ENCODE measurements around the gene PLEKHA3. TPM values are rescaled to one million over a fixed set of nuclear protein-coding genes. Genes with fewer than 3 reads are reported as not detected.

PLEKHA3 gene
- total and polyA plus RNA-seq, 2 donors = 15.0 to 20.2 TPM

- 95% methylated on average over 6 of the region's 6 CpGs for WGBS
- DNase-seq (ENCODE audit: extremely low spot score) = no peak
- Histone ChIP-seq H3K36me3 (ENCODE audit: insufficient read depth) (peaks cover 3% of the 10 kb centered on the region), H3K4me1 (ENCODE audit: insufficient read depth) (no peaks in the 10 kb centered on the region), H3K4me3 (ENCODE audit: low read depth, low read length) (no peak overlapping the region), H3K27ac (ENCODE audit: low read depth) (no peak overlapping the region)
Observed at GRCh38 chr2:178491612-178492011, 11.4 kb downstream of the PLEKHA3 start.

- no peaks in the 10 kb centered on the region for H3K4me1 ChIP-seq (ENCODE audit: insufficient read depth)
- no peak overlapping the region for H3K4me3 ChIP-seq (ENCODE audit: low read depth, low read length)
- no peak overlapping the region for H3K27ac ChIP-seq (ENCODE audit: low read depth)
- WGBS = 72% methylated on average over 4 of the region's 4 CpGs
- H3K36me3 ChIP-seq (ENCODE audit: insufficient read depth) = peaks cover 9% of the 10 kb centered on the region
- DNase-seq (ENCODE audit: extremely low spot score) = no peak
Observed at GRCh38 chr2:178496049-178496448, 15.8 kb downstream of the PLEKHA3 start.

- H3K27ac ChIP-seq (ENCODE audit: low read depth) = no peak overlapping the region
- no peak overlapping the region for H3K4me3 ChIP-seq (ENCODE audit: low read depth, low read length)
- no peaks in the 10 kb centered on the region for H3K4me1 ChIP-seq (ENCODE audit: insufficient read depth)
- H3K36me3 ChIP-seq (ENCODE audit: insufficient read depth) = peaks cover 11% of the 10 kb centered on the region
- no peak for DNase-seq (ENCODE audit: extremely low spot score)
Observed at GRCh38 chr2:178498137-178498536, 17.9 kb downstream of the PLEKHA3 start.

- no peaks in the 10 kb centered on the region for H3K4me1 ChIP-seq (ENCODE audit: insufficient read depth)
- H3K4me3 ChIP-seq (ENCODE audit: low read depth, low read length) = no peak overlapping the region
- 98% methylated on average over 3 of the region's 3 CpGs for WGBS
- no peak for DNase-seq (ENCODE audit: extremely low spot score)
- H3K36me3 ChIP-seq (ENCODE audit: insufficient read depth) = peaks cover 11% of the 10 kb centered on the region
- no peak overlapping the region for H3K27ac ChIP-seq (ENCODE audit: low read depth)
Observed at GRCh38 chr2:178499640-178500039, 19.4 kb downstream of the PLEKHA3 start.

GRCh38 chr2:178502751-178503150, 22.5 kb downstream of the PLEKHA3 start:
- Histone ChIP-seq H3K36me3 (ENCODE audit: insufficient read depth) (peaks cover 4% of the 10 kb centered on the region), H3K4me1 (ENCODE audit: insufficient read depth) (no peaks in the 10 kb centered on the region), H3K27ac (ENCODE audit: low read depth) (no peak overlapping the region), H3K4me3 (ENCODE audit: low read depth, low read length) (no peak overlapping the region)
- DNase-seq (ENCODE audit: extremely low spot score) = no peak
- 96% methylated on average over 4 of the region's 4 CpGs for WGBS

GRCh38 chr2:178506101-178506500, 25.8 kb downstream of the PLEKHA3 start:
- no peak for DNase-seq (ENCODE audit: extremely low spot score)
- peaks cover 2% of the 10 kb centered on the region for H3K36me3 ChIP-seq (ENCODE audit: insufficient read depth)

GRCh38 chr2:178506524-178506923, 26.3 kb downstream of the PLEKHA3 start:
- no peak overlapping the region for H3K27ac ChIP-seq (ENCODE audit: low read depth)
- H3K36me3 ChIP-seq (ENCODE audit: insufficient read depth) = peaks cover 2% of the 10 kb centered on the region
- H3K4me1 ChIP-seq (ENCODE audit: insufficient read depth) = no peaks in the 10 kb centered on the region
- H3K4me3 ChIP-seq (ENCODE audit: low read depth, low read length) = no peak overlapping the region
- no peak for DNase-seq (ENCODE audit: extremely low spot score)
- WGBS = 93% methylated on average over 2 of the region's 2 CpGs

More at GRCh38 chr2:178506101-178506500, 25.8 kb downstream of the PLEKHA3 start:
- Histone ChIP-seq H3K4me1 (ENCODE audit: insufficient read depth) (no peaks in the 10 kb centered on the region), H3K4me3 (ENCODE audit: low read depth, low read length) (no peak overlapping the region), H3K27ac (ENCODE audit: low read depth) (no peak overlapping the region)
- 96% methylated on average over 1 of the region's 1 CpG for WGBS

GRCh38 chr2:178506949-178507348, 26.7 kb downstream of the PLEKHA3 start:
- no peaks in the 10 kb centered on the region for H3K4me1 ChIP-seq (ENCODE audit: insufficient read depth)
- peaks cover 2% of the 10 kb centered on the region for H3K36me3 ChIP-seq (ENCODE audit: insufficient read depth)
- H3K27ac ChIP-seq (ENCODE audit: low read depth) = no peak overlapping the region
- no peak overlapping the region for H3K4me3 ChIP-seq (ENCODE audit: low read depth, low read length)
- 90% methylated on average over 1 of the region's 1 CpG for WGBS
- DNase-seq (ENCODE audit: extremely low spot score) = no peak

GRCh38 chr2:178508646-178509045, 28.4 kb downstream of the PLEKHA3 start:
- WGBS = 96% methylated on average over 2 of the region's 2 CpGs
- no peak overlapping the region for H3K27ac ChIP-seq (ENCODE audit: low read depth)
- H3K36me3 ChIP-seq (ENCODE audit: insufficient read depth) = no peaks in the 10 kb centered on the region

GRCh38 chr2:178510384-178510783, 30.1 kb downstream of the PLEKHA3 start:
- H3K4me1 ChIP-seq (ENCODE audit: insufficient read depth) = no peaks in the 10 kb centered on the region
- H3K27ac ChIP-seq (ENCODE audit: low read depth) = no peak overlapping the region
- WGBS = 91% methylated on average over 6 of the region's 6 CpGs
- no peaks in the 10 kb centered on the region for H3K36me3 ChIP-seq (ENCODE audit: insufficient read depth)
- DNase-seq (ENCODE audit: extremely low spot score) = no peak
- H3K4me3 ChIP-seq (ENCODE audit: low read depth, low read length) = no peak overlapping the region

More at GRCh38 chr2:178508646-178509045, 28.4 kb downstream of the PLEKHA3 start:
- no peak overlapping the region for H3K4me3 ChIP-seq (ENCODE audit: low read depth, low read length)
- H3K4me1 ChIP-seq (ENCODE audit: insufficient read depth) = no peaks in the 10 kb centered on the region
- DNase-seq (ENCODE audit: extremely low spot score) = no peak

GRCh38 chr2:178512484-178512883, 32.2 kb downstream of the PLEKHA3 start:
- 94% methylated on average over 2 of the region's 2 CpGs for WGBS
- H3K27ac ChIP-seq (ENCODE audit: low read depth) = no peak overlapping the region
- no peaks in the 10 kb centered on the region for H3K4me1 ChIP-seq (ENCODE audit: insufficient read depth)
- DNase-seq (ENCODE audit: extremely low spot score) = no peak
- H3K4me3 ChIP-seq (ENCODE audit: low read depth, low read length) = no peak overlapping the region
- no peaks in the 10 kb centered on the region for H3K36me3 ChIP-seq (ENCODE audit: insufficient read depth)

GRCh38 chr2:178513876-178514275, 33.6 kb downstream of the PLEKHA3 start:
- no peak overlapping the region for H3K27ac ChIP-seq (ENCODE audit: low read depth)
- no peak for DNase-seq (ENCODE audit: extremely low spot score)
- no peak overlapping the region for H3K4me3 ChIP-seq (ENCODE audit: low read depth, low read length)
- 99% methylated on average over 4 of the region's 4 CpGs for WGBS
- no peaks in the 10 kb centered on the region for H3K36me3 ChIP-seq (ENCODE audit: insufficient read depth)
- no peaks in the 10 kb centered on the region for H3K4me1 ChIP-seq (ENCODE audit: insufficient read depth)

GRCh38 chr2:178514664-178515063, 34.4 kb downstream of the PLEKHA3 start:
- 88% methylated on average over 2 of the region's 2 CpGs for WGBS
- H3K36me3 ChIP-seq (ENCODE audit: insufficient read depth) = no peaks in the 10 kb centered on the region
- no peak for DNase-seq (ENCODE audit: extremely low spot score)
- no peaks in the 10 kb centered on the region for H3K4me1 ChIP-seq (ENCODE audit: insufficient read depth)
- H3K27ac ChIP-seq (ENCODE audit: low read depth) = no peak overlapping the region
- no peak overlapping the region for H3K4me3 ChIP-seq (ENCODE audit: low read depth, low read length)

GRCh38 chr2:178517496-178517895, 37.2 kb downstream of the PLEKHA3 start:
- no peak for DNase-seq (ENCODE audit: extremely low spot score)
- no peaks in the 10 kb centered on the region for H3K4me1 ChIP-seq (ENCODE audit: insufficient read depth)
- H3K36me3 ChIP-seq (ENCODE audit: insufficient read depth) = no peaks in the 10 kb centered on the region
- H3K4me3 ChIP-seq (ENCODE audit: low read depth, low read length) = no peak overlapping the region
- no peak overlapping the region for H3K27ac ChIP-seq (ENCODE audit: low read depth)
- WGBS = 56% methylated on average over 1 of the region's 1 CpG
